Gastroesophageal sphincter (tissue), 3 donors: ENCODE data around the gene SMOC1.

Experiments
- CTCF ChIP-seq, 4 experiments: fragments of 200-600 bp in 2 of 4; fragments of 450-650 bp in 2 of 4; sonication (generic) in 1 of 4; IDR thresholded peaks; one replicate each; pipeline ENCODE4 v1.5.1; 2017 to 2019; ENCODE audit warnings: antibody characterized with exemption in 4 of 4, mild to moderate bottlenecking in 2 of 4, moderate library complexity in 2 of 4
- EP300 ChIP-seq: sonication (generic); formaldehyde crosslinking; IDR thresholded peaks from one replicate; pipeline ENCODE4 v1.6.1; 2017; ENCODE audit warnings: antibody characterized with exemption, mild to moderate bottlenecking
- POLR2A ChIP-seq, 2 donors: fragments of 450-650 bp; IDR thresholded peaks; one replicate each; pipeline ENCODE4 v1.6.1; 2017; ENCODE audit warnings: antibody characterized with exemption in 2 of 2, mild to moderate bottlenecking in 2 of 2, moderate library complexity in 1 of 2
- POLR2AphosphoS5 ChIP-seq: sonication (generic); formaldehyde crosslinking; IDR thresholded peaks from one replicate; pipeline ENCODE4 v1.6.1; 2017; ENCODE audit warnings: antibody characterized with exemption

GRCh38 chr14:69932391-69932790, 53.2 kb downstream of the SMOC1 start:
- no peak for TF ChIP-seq POLR2AphosphoS5
- TF ChIP-seq CTCF (IDR thresholded peaks at IDR 0.05): no peak
- no peak for TF ChIP-seq EP300
- no peak for TF ChIP-seq POLR2A (IDR thresholded peaks at IDR 0.05)
